ENCODE results near the gene TNNI2.

TNNI2 gene

DNA sequence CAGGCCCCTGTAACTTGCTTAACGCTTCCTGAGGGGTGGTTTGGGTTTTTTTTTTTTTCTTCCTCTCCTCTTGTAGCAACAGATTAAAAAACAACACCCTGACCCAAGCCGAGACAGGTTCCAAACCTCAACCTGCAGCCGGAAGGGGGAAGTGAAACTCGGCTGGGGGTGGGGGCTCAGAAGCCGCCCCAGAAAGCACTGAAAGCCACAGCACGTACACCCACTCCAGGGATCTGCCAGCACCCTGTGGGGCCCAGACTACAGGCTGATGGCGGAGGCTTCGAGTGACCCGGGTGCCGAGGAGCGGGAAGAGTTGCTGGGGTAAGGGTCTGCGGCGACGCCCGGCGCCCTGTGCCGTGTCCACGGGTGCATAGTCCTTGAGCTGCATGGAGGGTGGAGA is 14.1 kb downstream of the TNNI2 start, which contains the start of gene LSP1:
Gene LSP1 (plus strand): TSS at position 208 of the 400 bp plus-strand sequence. CDS start 61 bp downstream, at position 269.
- Histone ChIP-seq H3K27ac (ENCODE audit: low read depth, low read length) (no peak within 1 kb of the TSS), H3K4me1 (ENCODE audit: control insufficient read depth in 5 of 5, insufficient read depth in 5 of 5, low read length in 5 of 5) (peaks cover 0 to 34% (median 7%) of the 10 kb centered on the region in 5 donors), H3K9ac (ENCODE audit: low read length in 5 of 5) (peak within 1 kb of the TSS in 1 of 5 donors; percentile 23)

DNA sequence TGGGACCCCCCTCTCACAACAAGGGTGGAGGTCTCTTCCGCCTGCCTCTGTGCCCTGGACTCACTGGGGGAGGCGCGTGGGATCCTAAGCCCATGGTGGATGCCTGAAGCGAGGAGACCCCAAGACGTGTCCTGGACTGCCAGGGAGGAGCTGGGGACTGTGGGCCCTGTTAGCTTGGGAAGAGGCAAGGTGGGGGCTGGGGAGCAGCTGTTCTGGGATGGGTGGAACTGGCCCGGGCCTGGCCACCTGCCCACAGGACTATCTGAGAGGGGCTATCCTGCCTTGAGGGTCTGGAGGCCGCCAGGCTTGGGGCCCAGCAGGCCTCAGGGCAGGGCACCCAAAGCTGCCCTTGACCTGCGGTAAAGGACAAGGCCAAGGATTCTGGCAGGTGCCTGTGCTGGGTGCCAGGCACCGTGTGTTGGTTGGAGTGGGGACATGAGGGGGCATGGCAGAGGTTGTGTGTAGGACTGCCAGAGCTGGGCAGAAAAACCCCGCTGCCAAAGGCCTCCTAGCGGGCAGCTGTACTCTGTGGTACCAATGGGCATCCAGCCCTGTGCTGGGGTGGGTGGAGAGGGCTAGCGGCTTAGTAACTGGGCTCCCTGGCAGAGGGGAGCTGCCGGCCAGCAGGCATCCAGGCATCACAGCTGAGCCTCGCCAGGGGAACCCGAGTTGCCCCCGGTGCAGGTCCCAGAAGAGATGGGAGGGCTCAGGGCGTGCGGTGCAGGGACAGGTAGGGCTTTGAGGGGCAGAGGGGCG is 14.8 kb downstream of the TNNI2 start:
- Histone ChIP-seq H3K9me3 (ENCODE audit: control insufficient read depth in 5 of 5, low read length in 5 of 5) (no peaks in the 10 kb centered on the region), H3K27ac (ENCODE audit: low read depth, low read length) (no peak overlapping the region), H3K36me3 (ENCODE audit: control insufficient read depth in 5 of 5, insufficient read depth in 5 of 5, low read length in 5 of 5) (no peaks in the 10 kb centered on the region), H3K4me3 (ENCODE audit: low read depth in 1 of 5, low read length in 5 of 5) (peak overlapping the region in 2 of 5 donors; percentile 36 to 47), H3K9ac (ENCODE audit: low read length in 5 of 5) (peak overlapping the region in 1 of 5 donors; percentile 23), H3K4me1 (ENCODE audit: control insufficient read depth in 5 of 5, insufficient read depth in 5 of 5, low read length in 5 of 5) (peaks cover 0 to 34% (median 7%) of the 10 kb centered on the region in 5 donors), H3K27me3 (ENCODE audit: control insufficient read depth in 5 of 5, insufficient read depth in 4 of 5, low read length in 5 of 5) (peaks cover 0 to 3% (median 0%) of the 10 kb centered on the region in 5 donors)

More for the DNA sequence above, 14.1 kb downstream of the TNNI2 start, which contains the start of gene LSP1:
- peaks cover 0 to 3% (median 0%) of the 10 kb centered on the region in 5 donors for H3K27me3 ChIP-seq (ENCODE audit: control insufficient read depth in 5 of 5, insufficient read depth in 4 of 5, low read length in 5 of 5)
- H3K9me3 ChIP-seq (ENCODE audit: control insufficient read depth in 5 of 5, low read length in 5 of 5): no peaks in the 10 kb centered on the region
- H3K36me3 ChIP-seq (ENCODE audit: control insufficient read depth in 5 of 5, insufficient read depth in 5 of 5, low read length in 5 of 5): no peaks in the 10 kb centered on the region
- peak within 1 kb of the TSS in 2 of 5 donors; percentile 36 to 47 for H3K4me3 ChIP-seq (ENCODE audit: low read depth in 1 of 5, low read length in 5 of 5)

DNA sequence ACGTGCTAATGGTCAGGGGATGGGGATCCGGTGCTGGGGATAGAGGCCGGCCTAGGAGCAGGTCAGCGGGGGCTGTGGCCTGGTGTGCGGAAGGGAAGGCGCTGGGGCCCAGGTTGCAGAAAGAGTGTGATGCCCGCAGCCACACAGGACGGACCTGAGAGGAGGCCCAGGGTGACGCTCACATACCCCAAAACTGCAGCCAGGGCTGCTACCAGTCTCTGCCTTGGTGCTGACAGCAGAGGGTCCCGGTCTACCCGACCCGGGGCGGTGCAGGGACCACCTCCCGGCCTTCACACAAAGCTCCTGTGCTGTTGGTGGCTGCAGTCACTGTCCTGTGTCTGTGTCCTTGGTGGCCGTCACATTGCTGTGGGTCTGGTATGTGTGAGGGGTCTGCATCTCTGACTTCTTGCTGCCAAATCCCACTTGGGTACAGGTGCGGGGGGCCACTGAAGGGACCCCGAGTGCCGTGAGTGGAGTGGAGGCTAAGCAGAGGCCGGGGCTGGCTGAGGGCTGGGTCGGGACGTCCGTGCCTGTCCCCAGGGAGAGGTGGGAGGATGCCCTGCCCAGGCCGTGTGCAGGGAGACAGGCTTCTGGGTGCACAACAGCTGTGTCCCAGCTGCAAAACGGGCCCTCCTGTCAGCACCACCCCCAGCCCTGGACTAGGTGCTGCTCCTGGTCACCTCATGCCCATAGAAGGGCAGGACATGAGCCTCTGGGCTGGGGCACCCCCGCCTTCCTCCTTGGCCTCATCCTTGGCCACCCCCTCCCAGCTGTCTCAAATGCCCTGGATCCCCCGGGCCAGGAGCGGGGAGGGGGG is 15.6 kb downstream of the TNNI2 start:
- peaks cover 0 to 3% (median 0%) of the 10 kb centered on the region in 5 donors for H3K27me3 ChIP-seq (ENCODE audit: control insufficient read depth in 5 of 5, insufficient read depth in 4 of 5, low read length in 5 of 5)
- no peaks in the 10 kb centered on the region for H3K36me3 ChIP-seq (ENCODE audit: control insufficient read depth in 5 of 5, insufficient read depth in 5 of 5, low read length in 5 of 5)
- no peak overlapping the region for H3K27ac ChIP-seq (ENCODE audit: low read depth, low read length)
- no peaks in the 10 kb centered on the region for H3K9me3 ChIP-seq (ENCODE audit: control insufficient read depth in 5 of 5, low read length in 5 of 5)
- peaks cover 0 to 31% (median 7%) of the 10 kb centered on the region in 5 donors for H3K4me1 ChIP-seq (ENCODE audit: control insufficient read depth in 5 of 5, insufficient read depth in 5 of 5, low read length in 5 of 5)
- peak overlapping the region in 1 of 5 donors; percentile 23 for H3K9ac ChIP-seq (ENCODE audit: low read length in 5 of 5)
- peak overlapping the region in 2 of 5 donors; percentile 36 to 47 for H3K4me3 ChIP-seq (ENCODE audit: low read depth in 1 of 5, low read length in 5 of 5)

DNA sequence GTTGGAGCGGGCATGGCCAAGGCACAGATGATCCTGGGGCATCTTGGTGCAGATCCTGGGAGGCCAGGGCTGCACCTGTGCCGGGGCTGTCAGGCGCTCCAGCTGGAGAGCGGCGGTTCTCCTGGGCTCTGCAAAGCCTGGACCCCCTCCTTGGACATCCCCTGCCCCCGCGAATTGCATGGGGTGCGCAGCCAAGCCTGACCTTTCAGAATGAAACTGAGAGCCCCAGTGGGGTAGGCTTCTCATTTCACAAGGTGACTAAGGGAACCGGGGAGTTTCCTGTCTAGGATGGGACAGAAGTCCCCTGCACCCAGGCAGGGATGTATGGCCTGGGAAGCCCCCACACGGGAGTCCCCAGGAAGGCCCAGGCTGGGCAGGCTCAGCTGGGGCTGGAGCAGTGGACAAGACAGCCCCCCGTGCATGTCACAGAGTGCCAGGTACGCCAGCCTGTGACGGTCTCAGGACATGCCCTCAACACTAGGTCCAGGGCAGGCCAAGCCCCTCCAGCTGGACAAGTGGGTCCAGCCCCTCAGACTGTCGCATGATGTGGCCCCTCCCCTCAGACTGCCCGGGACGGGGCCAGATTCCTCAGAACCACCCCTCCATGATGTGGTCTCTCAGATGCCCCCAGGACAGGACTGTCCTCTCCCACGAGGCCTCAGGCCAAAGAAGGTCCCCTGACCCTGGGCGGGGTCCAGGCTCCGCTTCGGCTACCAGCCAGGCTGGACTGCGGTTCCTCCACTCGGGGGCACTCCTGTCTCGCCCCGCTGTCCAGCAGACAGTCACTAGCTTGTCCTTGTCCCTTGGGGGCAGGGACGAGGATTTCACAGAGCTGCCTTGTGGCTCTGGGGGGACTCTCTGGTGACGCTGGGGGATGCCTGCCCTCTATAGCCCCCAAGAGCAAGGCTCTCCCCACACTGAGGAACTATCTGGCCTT is 16.4 kb downstream of the TNNI2 start:
- H3K36me3 ChIP-seq (ENCODE audit: control insufficient read depth in 5 of 5, insufficient read depth in 5 of 5, low read length in 5 of 5): no peaks in the 10 kb centered on the region
- no peaks in the 10 kb centered on the region for H3K9me3 ChIP-seq (ENCODE audit: control insufficient read depth in 5 of 5, low read length in 5 of 5)
- no peak overlapping the region for H3K4me3 ChIP-seq (ENCODE audit: low read depth in 1 of 5, low read length in 5 of 5)
- no peak overlapping the region for H3K9ac ChIP-seq (ENCODE audit: low read length in 5 of 5)
- H3K27ac ChIP-seq (ENCODE audit: low read depth, low read length): no peak overlapping the region
- H3K4me1 ChIP-seq (ENCODE audit: control insufficient read depth in 5 of 5, insufficient read depth in 5 of 5, low read length in 5 of 5): peaks cover 0 to 23% (median 2%) of the 10 kb centered on the region in 5 donors
- peaks cover 0 to 3% (median 0%) of the 10 kb centered on the region in 5 donors for H3K27me3 ChIP-seq (ENCODE audit: control insufficient read depth in 5 of 5, insufficient read depth in 4 of 5, low read length in 5 of 5)

DNA sequence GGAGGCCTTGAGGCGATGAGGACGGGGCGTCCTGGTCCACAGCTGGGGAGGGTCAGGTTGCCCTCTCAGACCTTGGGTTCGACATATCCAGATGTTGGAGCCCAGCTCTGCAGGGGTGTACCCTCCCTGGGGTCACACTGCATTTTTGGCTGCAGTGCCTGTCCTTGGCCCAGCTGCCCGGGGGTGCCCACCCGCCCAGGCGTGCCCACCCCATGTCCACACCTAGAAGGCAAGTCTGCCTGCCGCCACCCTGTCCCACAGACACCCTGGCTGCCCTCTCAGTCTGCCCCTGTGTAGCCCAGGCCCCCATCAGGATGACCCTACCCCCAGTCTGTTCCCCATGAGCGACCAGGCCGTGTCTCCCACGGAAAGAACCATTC is 17.1 kb downstream of the TNNI2 start:
- H3K4me3 ChIP-seq (ENCODE audit: low read depth in 1 of 5, low read length in 5 of 5): no peak overlapping the region
- peaks cover 0 to 20% (median 2%) of the 10 kb centered on the region in 5 donors for H3K4me1 ChIP-seq (ENCODE audit: control insufficient read depth in 5 of 5, insufficient read depth in 5 of 5, low read length in 5 of 5)
- H3K27ac ChIP-seq (ENCODE audit: low read depth, low read length): no peak overlapping the region

DNA sequence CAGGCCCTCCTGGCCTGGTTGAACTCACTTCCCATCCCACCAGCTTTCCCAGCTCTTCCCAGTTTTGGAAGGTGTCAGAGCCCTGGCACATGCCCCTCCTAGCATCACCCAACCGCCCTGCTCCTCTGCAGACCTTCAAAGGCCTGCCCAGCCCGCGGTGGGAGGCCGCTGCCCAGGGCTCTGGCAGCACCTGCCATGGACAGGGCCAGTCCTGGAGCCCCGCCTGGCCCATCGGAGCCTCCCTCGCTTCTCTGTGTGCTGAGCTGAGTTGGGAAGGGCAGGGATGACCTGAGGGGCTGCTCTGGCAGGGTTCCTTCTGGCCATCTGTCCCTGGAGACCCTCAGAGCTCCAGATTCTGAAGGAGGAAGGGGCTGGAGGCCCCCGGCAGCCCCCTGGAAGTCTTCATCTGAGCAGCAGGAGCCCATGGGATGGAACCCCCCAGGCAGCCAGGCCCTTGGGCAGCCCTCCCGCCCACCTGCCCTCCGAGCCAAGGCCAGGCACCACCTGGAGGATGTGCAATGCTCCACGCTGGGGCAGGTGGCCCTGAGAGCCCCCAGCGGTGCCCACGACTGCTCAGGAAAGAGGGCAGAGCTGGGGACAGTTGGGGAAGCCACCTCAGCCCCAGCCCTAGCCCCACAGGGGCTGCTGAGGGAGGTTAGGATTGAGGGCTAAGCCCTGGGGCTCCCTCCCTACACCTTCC is 17.7 kb downstream of the TNNI2 start:
- no peak overlapping the region for H3K4me3 ChIP-seq (ENCODE audit: low read depth in 1 of 5, low read length in 5 of 5)
- H3K36me3 ChIP-seq (ENCODE audit: control insufficient read depth in 5 of 5, insufficient read depth in 5 of 5, low read length in 5 of 5): no peaks in the 10 kb centered on the region
- no peaks in the 10 kb centered on the region for H3K9me3 ChIP-seq (ENCODE audit: control insufficient read depth in 5 of 5, low read length in 5 of 5)
- peaks cover 0 to 19% (median 2%) of the 10 kb centered on the region in 5 donors for H3K4me1 ChIP-seq (ENCODE audit: control insufficient read depth in 5 of 5, insufficient read depth in 5 of 5, low read length in 5 of 5)
- no peak overlapping the region for H3K9ac ChIP-seq (ENCODE audit: low read length in 5 of 5)
- H3K27me3 ChIP-seq (ENCODE audit: control insufficient read depth in 5 of 5, insufficient read depth in 4 of 5, low read length in 5 of 5): peaks cover 0 to 3% (median 0%) of the 10 kb centered on the region in 5 donors
- no peak overlapping the region for H3K27ac ChIP-seq (ENCODE audit: low read depth, low read length)

More for the DNA sequence above, 17.1 kb downstream of the TNNI2 start:
- no peak overlapping the region for H3K9ac ChIP-seq (ENCODE audit: low read length in 5 of 5)
- H3K9me3 ChIP-seq (ENCODE audit: control insufficient read depth in 5 of 5, low read length in 5 of 5): no peaks in the 10 kb centered on the region
- no peaks in the 10 kb centered on the region for H3K36me3 ChIP-seq (ENCODE audit: control insufficient read depth in 5 of 5, insufficient read depth in 5 of 5, low read length in 5 of 5)
- H3K27me3 ChIP-seq (ENCODE audit: control insufficient read depth in 5 of 5, insufficient read depth in 4 of 5, low read length in 5 of 5): peaks cover 0 to 3% (median 0%) of the 10 kb centered on the region in 5 donors

DNA sequence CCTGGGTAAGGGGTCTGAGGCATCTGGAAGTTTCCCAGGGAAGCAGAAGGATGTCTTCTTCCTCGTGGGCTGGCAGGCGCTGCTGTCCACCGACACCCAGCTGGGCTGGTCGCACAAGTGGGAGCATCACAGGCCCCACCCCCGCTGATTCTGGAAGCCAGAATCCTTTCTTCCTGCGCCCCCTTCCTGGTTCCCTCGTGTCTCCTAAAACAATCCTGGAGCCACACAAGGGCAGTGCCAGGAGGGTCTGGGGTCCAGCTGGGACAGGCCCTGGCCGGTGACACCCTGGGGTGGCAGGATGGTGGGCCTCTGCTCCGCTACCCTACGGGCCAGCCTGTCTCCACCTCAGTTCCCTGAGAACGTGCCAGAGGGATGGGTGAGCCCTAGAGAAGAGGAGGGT is 18.3 kb downstream of the TNNI2 start:
- Histone ChIP-seq H3K4me1 (ENCODE audit: control insufficient read depth in 5 of 5, insufficient read depth in 5 of 5, low read length in 5 of 5) (peaks cover 0 to 15% (median 1%) of the 10 kb centered on the region in 5 donors), H3K4me3 (ENCODE audit: low read depth in 1 of 5, low read length in 5 of 5) (no peak overlapping the region), H3K27ac (ENCODE audit: low read depth, low read length) (no peak overlapping the region), H3K27me3 (ENCODE audit: control insufficient read depth in 5 of 5, insufficient read depth in 4 of 5, low read length in 5 of 5) (peaks cover 0 to 3% (median 0%) of the 10 kb centered on the region in 5 donors), H3K9me3 (ENCODE audit: control insufficient read depth in 5 of 5, low read length in 5 of 5) (peaks cover 0 to 2% (median 0%) of the 10 kb centered on the region in 5 donors), H3K9ac (ENCODE audit: low read length in 5 of 5) (no peak overlapping the region), H3K36me3 (ENCODE audit: control insufficient read depth in 5 of 5, insufficient read depth in 5 of 5, low read length in 5 of 5) (no peaks in the 10 kb centered on the region)

DNA sequence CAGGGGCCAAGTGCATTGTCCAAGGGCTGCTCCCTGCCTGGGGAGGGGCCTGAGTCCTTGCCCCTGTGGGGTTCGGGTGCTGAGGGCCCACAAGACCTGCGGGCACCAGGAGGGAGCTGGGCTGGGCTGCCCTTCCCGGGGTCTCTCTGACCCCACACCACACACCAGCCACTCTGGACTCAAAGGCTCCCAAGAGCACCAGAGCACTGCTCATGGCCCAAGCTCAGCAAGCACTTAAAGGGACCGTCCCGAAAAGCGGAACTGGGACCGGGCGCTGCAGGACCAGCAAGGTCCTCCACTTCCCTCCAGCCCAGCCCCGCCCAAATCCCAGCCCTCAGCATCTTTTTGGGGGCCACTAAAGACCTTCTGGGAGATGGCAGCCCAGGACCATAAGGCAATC is 19.4 kb downstream of the TNNI2 start:
- H3K27me3 ChIP-seq (ENCODE audit: control insufficient read depth in 5 of 5, insufficient read depth in 4 of 5, low read length in 5 of 5): peaks cover 0 to 3% (median 3%) of the 10 kb centered on the region in 5 donors
- H3K9ac ChIP-seq (ENCODE audit: low read length in 5 of 5): no peak overlapping the region
- H3K4me1 ChIP-seq (ENCODE audit: control insufficient read depth in 5 of 5, insufficient read depth in 5 of 5, low read length in 5 of 5): peaks cover 0 to 14% (median 7%) of the 10 kb centered on the region in 5 donors
- H3K4me3 ChIP-seq (ENCODE audit: low read depth in 1 of 5, low read length in 5 of 5): no peak overlapping the region
- no peaks in the 10 kb centered on the region for H3K36me3 ChIP-seq (ENCODE audit: control insufficient read depth in 5 of 5, insufficient read depth in 5 of 5, low read length in 5 of 5)
- H3K27ac ChIP-seq (ENCODE audit: low read depth, low read length): no peak overlapping the region
- H3K9me3 ChIP-seq (ENCODE audit: control insufficient read depth in 5 of 5, low read length in 5 of 5): peaks cover 0 to 2% (median 0%) of the 10 kb centered on the region in 5 donors

DNA sequence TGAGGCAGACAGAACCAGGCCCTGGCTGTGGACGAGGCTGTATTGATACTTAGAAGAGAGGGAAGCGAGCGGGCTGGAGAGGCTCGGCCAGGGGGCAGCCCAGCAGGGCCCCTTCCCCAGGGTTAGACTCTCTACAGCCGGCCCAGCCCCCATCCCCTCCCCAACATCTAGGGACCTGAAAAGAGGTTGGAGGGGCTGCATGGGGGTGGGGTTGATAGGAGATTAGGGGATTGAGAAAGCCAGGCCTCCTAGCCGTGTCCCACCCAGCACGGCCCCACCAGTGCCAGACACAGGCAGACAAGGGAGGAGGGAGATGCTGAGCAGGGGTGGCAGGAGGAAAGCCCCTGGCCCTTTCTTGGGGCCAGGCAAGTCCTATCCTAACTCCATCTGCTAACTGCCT is 19.8 kb downstream of the TNNI2 start:
- Histone ChIP-seq H3K9me3 (ENCODE audit: control insufficient read depth in 5 of 5, low read length in 5 of 5) (peaks cover 0 to 2% (median 0%) of the 10 kb centered on the region in 5 donors), H3K9ac (ENCODE audit: low read length in 5 of 5) (no peak overlapping the region), H3K4me1 (ENCODE audit: control insufficient read depth in 5 of 5, insufficient read depth in 5 of 5, low read length in 5 of 5) (peaks cover 0 to 18% (median 11%) of the 10 kb centered on the region in 5 donors), H3K4me3 (ENCODE audit: low read depth in 1 of 5, low read length in 5 of 5) (no peak overlapping the region), H3K36me3 (ENCODE audit: control insufficient read depth in 5 of 5, insufficient read depth in 5 of 5, low read length in 5 of 5) (no peaks in the 10 kb centered on the region), H3K27ac (ENCODE audit: low read depth, low read length) (no peak overlapping the region), H3K27me3 (ENCODE audit: control insufficient read depth in 5 of 5, insufficient read depth in 4 of 5, low read length in 5 of 5) (peaks cover 0 to 3% (median 3%) of the 10 kb centered on the region in 5 donors)
